HG03139 (cell line): ENCODE measurements around the gene POLR2C.
"Not testable (repeated sequence)": the region's sequence is repeated elsewhere in the genome, so short reads cannot be mapped to it uniquely, and the experiment has no call there.

ENCODE experiments used
- ATAC-seq: cut with Tn5 transposase; IDR thresholded peaks from one replicate; pipeline ENCODE4 v1.9.1; 2021; ENCODE audit not compliant: unreplicated experiment

Gene POLR2C

DNA sequence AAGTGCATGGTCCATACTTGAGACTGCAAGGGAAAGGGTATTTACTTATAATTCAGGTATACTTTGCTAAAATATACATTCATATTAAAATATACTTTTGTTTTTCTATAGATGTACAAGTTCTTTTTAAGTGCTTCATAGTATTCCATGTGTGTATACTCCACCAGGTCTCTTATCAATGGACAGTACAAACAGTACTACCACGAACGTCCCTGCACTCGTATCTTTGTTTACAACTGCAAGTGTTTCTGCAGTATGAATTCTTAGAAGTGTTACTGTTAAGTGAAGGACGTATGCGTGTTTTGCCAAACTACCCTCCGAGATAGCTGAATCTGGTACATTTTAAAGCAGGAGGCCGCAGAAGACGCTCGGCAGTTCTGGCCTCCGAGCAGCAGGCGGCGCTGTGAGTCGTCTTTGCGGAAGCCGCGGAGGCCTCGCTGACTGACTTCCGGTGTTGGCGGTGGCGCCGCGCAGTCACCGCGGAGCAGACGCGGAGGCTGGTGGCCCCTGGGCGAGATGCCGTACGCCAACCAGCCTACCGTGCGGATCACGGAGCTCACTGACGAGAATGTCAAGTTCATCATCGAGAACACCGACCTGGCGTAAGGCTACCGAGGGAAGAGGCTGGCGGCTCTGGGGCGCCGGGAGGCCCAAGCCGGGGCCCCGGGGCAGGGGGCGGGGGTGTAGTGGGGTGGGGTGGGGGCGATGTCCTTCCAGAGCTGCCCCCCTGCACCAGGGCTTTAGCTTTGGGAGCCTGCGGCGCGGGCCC lies at the start of gene POLR2C:
Gene POLR2C (plus strand): TSS at position 471 of the 769 bp plus-strand sequence. CDS start 46 bp downstream, at position 517.
- ATAC-seq: peak; percentile 92

- peak; percentile 48 for ATAC-seq
Observed at GRCh38 chr16:57413301-57413730, 49.2 kb upstream of the POLR2C start.

- no peak for ATAC-seq
Observed at GRCh38 chr16:57413733-57414132, 48.7 kb upstream of the POLR2C start.

GRCh38 chr16:57416084-57416483 lies 46.4 kb upstream of the POLR2C start:
- no peak for ATAC-seq

DNA sequence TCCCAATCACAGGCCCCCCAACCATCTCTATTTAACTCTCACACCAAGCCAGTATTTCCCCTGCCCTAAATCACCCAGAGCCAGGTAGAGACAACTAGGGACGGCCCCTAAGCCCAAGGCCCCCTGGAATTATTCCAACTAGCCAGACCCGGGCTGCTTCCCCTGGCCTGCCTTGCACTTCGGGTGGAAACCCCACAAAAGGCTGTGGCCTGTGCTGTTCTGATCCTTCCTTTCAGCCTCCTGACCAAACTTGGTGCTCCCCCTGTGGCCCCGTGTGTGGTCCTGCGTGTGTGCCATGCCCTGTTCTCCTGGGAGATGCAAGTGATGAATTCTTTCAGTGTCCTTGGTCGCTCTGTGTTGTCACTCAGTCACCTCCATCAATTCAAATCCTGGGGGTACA lies 43.0 kb upstream of the POLR2C start:
- ATAC-seq: no peak

GRCh38 chr16:57422026-57422944 lies 40.2 kb upstream of the POLR2C start:
- no peak for ATAC-seq

DNA sequence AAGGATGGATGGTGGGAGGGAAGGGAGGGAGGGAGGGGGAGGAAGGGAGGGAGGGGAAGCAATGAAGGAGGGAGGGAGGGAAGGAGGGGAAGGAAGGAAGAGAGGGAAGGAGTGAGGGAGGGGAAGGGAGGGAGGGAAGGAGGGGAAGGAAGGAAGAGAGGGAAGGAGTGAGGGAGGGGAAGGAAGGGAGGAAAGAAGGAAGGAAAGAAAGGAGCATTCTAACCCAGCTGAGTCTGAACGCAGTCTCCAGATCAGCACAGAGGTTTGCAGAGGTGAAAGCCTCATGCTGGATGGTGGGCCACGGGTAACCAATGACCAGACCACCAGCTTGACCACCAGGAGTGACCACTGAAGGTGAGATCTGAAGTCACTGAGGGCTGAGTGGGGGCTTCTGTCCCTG lies 39.3 kb upstream of the POLR2C start:
- ATAC-seq: no peak

- ATAC-seq: no peak
Observed at GRCh38 chr16:57424583-57424982, 37.9 kb upstream of the POLR2C start.

- ATAC-seq: no peak
Observed at GRCh38 chr16:57426356-57426755, 36.1 kb upstream of the POLR2C start.

GRCh38 chr16:57427307-57427706 lies 35.2 kb upstream of the POLR2C start:
- ATAC-seq: no peak

DNA sequence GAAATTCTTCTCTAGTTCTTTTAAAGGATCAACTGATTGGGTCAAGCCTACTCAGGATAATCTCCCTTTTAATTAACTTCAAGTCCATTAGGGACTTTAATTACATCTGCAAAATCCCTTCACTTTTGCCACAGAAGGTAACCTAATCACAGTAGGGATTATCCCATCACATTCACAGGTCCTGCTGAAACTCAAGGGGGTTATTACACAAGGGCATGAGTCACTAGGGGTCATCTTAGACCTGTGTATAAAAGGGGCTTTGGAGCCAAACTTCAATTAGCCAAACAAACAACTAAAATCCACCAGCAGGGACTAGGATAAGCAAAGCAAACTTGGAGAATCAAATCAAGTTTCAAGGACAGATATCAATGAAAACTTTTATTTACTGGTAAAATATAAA lies 34.7 kb upstream of the POLR2C start:
- ATAC-seq: no peak

DNA sequence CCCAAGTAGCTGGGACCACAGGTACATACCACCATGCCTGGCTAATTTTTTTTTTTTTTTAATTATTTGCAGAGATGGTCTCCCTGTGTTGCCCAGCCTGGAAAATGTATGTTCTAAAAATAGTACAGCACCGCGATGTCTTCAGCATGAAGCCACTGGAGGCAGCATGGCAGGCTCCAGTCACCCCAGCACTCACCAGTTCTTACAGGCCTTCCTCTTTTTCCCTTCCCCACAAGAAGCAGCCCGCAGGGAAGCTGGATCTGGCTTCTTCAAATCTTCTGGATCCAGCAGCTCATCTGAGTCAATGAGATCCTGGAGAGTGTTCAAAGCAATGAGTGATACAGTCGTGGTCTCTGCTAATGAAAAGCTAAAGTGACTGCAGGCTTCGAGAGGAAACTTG lies 31.5 kb upstream of the POLR2C start:
- ATAC-seq: no peak

- ATAC-seq: no peak
Observed at GRCh38 chr16:57432505-57432904, 30.0 kb upstream of the POLR2C start.

DNA sequence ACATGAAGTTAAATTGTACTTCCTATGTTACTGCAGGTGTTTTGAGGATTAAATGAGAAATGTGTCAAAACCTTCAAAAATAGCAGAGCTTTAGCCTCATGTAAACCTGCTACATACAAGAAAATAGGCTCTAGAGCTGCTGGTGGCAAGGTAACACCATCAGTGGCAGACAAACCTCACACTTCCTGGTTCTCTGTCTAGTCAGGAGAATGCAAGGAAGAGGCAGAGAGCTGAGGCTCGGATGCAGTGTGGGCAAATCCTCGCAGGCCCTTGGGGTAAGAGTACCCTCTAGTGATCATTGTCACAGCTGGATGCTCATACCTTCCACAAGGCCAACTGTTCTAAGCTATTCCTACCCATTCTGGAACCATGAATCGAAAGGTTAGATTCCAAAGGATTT lies 29.5 kb upstream of the POLR2C start:
- no peak for ATAC-seq

- ATAC-seq: no peak
Observed at GRCh38 chr16:57434003-57434402, 28.5 kb upstream of the POLR2C start.

- ATAC-seq: no peak
Observed at GRCh38 chr16:57435838-57436237, 26.6 kb upstream of the POLR2C start.

GRCh38 chr16:57439947-57440346 lies 22.5 kb upstream of the POLR2C start:
- ATAC-seq: not testable (repeated sequence)

DNA sequence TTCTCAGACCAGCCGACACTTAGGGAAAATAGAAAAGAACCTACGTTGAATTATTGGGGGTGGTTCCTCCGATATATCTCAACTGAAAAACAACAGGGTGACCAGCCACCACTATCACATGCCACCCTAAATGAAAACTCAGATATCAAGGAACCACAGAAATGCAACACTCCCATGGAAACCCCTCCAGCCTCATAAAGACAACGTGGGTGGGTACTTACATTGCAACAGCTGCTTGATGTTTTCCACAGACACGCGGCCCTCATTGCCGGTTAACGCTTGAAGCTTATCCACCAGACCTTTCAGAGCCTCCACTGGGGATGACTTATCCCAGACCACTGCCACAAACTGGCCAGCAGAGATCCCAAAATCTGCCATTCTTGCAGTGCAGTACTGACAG lies 21.9 kb upstream of the POLR2C start:
- ATAC-seq: not testable (repeated sequence)

DNA sequence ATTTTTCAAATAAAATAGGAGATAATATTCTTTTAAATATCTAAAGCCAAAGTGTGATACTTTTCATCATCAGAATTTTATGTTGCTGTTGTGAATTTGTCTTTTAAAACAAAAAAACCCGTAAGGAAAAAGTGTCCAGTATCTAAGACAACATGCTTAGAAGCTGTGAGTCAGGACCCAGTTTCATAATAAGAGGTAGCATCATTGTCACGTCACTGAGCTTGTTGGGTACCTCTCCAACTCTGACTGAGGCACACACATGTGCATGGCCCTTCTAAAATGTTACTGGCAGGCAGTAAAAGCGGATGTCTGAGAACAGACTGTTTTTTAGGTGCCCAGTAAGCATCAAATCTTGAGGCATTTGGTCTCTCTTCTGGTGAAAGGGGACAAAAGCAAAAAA lies 17.8 kb upstream of the POLR2C start:
- ATAC-seq: no peak

DNA sequence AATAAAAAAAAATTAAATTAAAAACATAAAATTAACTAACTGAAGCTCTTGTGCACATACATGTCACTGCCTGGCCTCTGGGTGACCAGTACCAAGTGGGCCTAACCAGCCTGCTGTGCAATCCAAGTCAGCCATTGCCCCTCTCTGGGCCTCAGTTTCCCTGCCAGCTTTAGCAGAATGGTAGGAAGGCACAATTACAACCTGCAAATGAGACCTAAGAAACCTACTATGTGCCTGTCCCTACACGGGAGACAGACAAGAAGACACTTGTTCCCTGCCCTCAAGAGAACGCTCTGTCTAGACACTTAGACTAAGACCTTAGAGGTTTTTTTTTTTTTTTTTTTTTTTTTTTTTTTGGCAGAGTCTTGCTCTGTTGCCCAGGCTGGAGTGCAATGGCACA lies 17.0 kb upstream of the POLR2C start:
- ATAC-seq: no peak

- ATAC-seq: peak; percentile 16
Observed at GRCh38 chr16:57446531-57447185, 15.8 kb upstream of the POLR2C start.
